Measurements from ENCODE around the gene JUN. TPM values are rescaled to one million over a fixed set of nuclear protein-coding genes. Genes with fewer than 3 reads are reported as not detected.

The JUN gene
- total and polyA plus RNA-seq, 2 of the 4 experiments (the other 2 are of a cell fraction), result 46.6 to 89.1 TPM

- peak overlapping the region; percentile 95 for H2AK5ac ChIP-seq (ENCODE audit: low read depth, low read length)
- DNase-seq, result no peak
- peaks cover 0 to 3% of the 10 kb centered on the region in 2 experiments; a peak in 1 of 4 replicates for H3K79me1 ChIP-seq (ENCODE audit: low read depth in 1 of 2, low read length in 2 of 2)
- peak overlapping the region; percentile 61 for H2AK9ac ChIP-seq (replicated peaks; ENCODE audit: low read depth, low read length, poor library complexity)
- H3K23ac ChIP-seq (ENCODE audit: low read depth, low read length), result peak overlapping the region; percentile 72; the same call in 1 of the 2 replicates
- H4K5ac ChIP-seq (ENCODE audit: low read depth, low read length), result peak overlapping the region; percentile 88; the same call in 1 of the 2 replicates
- H3K14ac ChIP-seq (replicated peaks; ENCODE audit: low read depth, low read length), result peak overlapping the region; percentile 89
- intact Hi-C loops (cut with micrococcal nuclease), result loop anchor here (5.0 kb wide), 1 partner anchor 1202 kb away; no protein-coding TSS in a partner anchor
- BruUV-seq (replicated peaks), result no TSS peak
- TF ChIP-seq CHD1 (IDR thresholded peaks at IDR 0.05; ENCODE audit: low read depth, low read length) (no peak), CEBPB (IDR thresholded peaks at IDR 0.05; ENCODE audit: low read depth, low read length) (no peak), USF2 (IDR thresholded peaks at IDR 0.05; ENCODE audit: low read depth, low read length) (no peak), RAD21 (IDR thresholded peaks at IDR 0.05; ENCODE audit: low read length) (no peak), POLR2A (IDR thresholded peaks at IDR 0.05; ENCODE audit: low read depth, low read length) (no peak), RCOR1 (IDR thresholded peaks at IDR 0.05; ENCODE audit: insufficient replicate concordance, low read length) (no peak), NFE2L2 (IDR thresholded peaks at IDR 0.05; ENCODE audit: low read depth, low read length) (no peak), MAFK (IDR thresholded peaks at IDR 0.05; ENCODE audit: low read depth, low read length) (no peak)
- no peaks in the 10 kb centered on the region for H3K9me3 ChIP-seq (ENCODE audit: control insufficient read depth, insufficient read depth, low read length)
- H3K56ac ChIP-seq (ENCODE audit: extremely low read depth, insufficient read depth, low read length), result peak overlapping the region; percentile 60; the same call in 1 of the 2 replicates
- no peaks in the 10 kb centered on the region for H3K36me3 ChIP-seq (ENCODE audit: control insufficient read depth, insufficient read depth, low read length)
- H2BK15ac ChIP-seq (ENCODE audit: low read depth, low read length), result peak overlapping the region; percentile 92
- H4K8ac ChIP-seq (ENCODE audit: low read depth in 2 of 2, low read length in 2 of 2), result peak overlapping the region; percentile 39 to 93; a peak in 3 of 4 replicates
- no peak overlapping the region for H3K4me2 ChIP-seq (ENCODE audit: low read depth, low read length)
- dilution Hi-C loops (cut with HindIII; ENCODE audit: low sequenced_read_pairs, unreplicated experiment), result loop anchor here (25.0 kb wide), 1 partner anchor 1017 kb away; no protein-coding TSS in a partner anchor
- H2BK120ac ChIP-seq (ENCODE audit: low read depth, low read length), result peak overlapping the region; percentile 94
- H2BK20ac ChIP-seq (ENCODE audit: low read depth, low read length), result peak overlapping the region; percentile 92
- peak overlapping the region; percentile 88 for H4K91ac ChIP-seq (ENCODE audit: insufficient read depth, low read depth, low read length)
- in situ Hi-C loops (cut with MboI; ENCODE audit: low sequenced_read_pairs), result loop anchor here (25.0 kb wide), 1 partner anchor 1192 kb away; the partner anchor contains the start of gene CYP2J2
- peak overlapping the region; percentile 24; the same call in 1 of the 2 replicates for H3K9ac ChIP-seq (ENCODE audit: low read depth, low read length)
- ChIA-PET POLR2A (ENCODE audit: unreplicated experiment) (interaction anchor here (1.6 kb wide), 1 partner anchor 10 kb away, joined by 6 read pairs; no protein-coding TSS in a partner anchor), CTCF (interaction anchor here (0.6 kb wide), 1 partner anchor 1055 kb away, joined by 3 read pairs; no protein-coding TSS in a partner anchor)
- H3K4me3 ChIP-seq (ENCODE audit: insufficient read depth, low read depth, low read length), result no peak overlapping the region
- H2BK5ac ChIP-seq (ENCODE audit: low read depth, low read length, poor library complexity, severe bottlenecking), result peak overlapping the region; percentile 57
- peak overlapping the region; percentile 48; the same call in 1 of the 2 replicates for H3K27ac ChIP-seq (ENCODE audit: insufficient read depth, low read length)
- ATAC-seq (ENCODE audit: low read depth), result peak; percentile 59
- peak overlapping the region; percentile 82 for H2AFZ ChIP-seq (replicated peaks; ENCODE audit: low read length, poor library complexity)
- peaks cover 7% of the 10 kb centered on the region for H3K4me1 ChIP-seq (ENCODE audit: control insufficient read depth, insufficient read depth, low read length)
- peak overlapping the region; percentile 93 for H3K4ac ChIP-seq (ENCODE audit: low read depth, low read length)
- peak overlapping the region; percentile 85; the same call in 1 of the 2 replicates for H3K18ac ChIP-seq (ENCODE audit: low read depth, low read length)
- H4K20me1 ChIP-seq (ENCODE audit: insufficient read depth, low read length), result no peaks in the 10 kb centered on the region
- peaks cover 14% of the 10 kb centered on the region for H3K9me1 ChIP-seq (ENCODE audit: insufficient read depth, low read length)
- no peaks in the 10 kb centered on the region for H3K27me3 ChIP-seq (ENCODE audit: control insufficient read depth, insufficient read depth, low read length)
- 86% methylated on average over 2 of the region's 5 CpGs; no CpG with 5 or more reads in 1 of the 2 experiments for WGBS, 2 experiments (ENCODE audit: extremely low coverage in 2 of 2, insufficient read length in 1 of 2)
Observed at GRCh38 chr1:58745666-58746065, 38.2 kb downstream of the JUN start.

Measured in IMR-90 (cell line).